Measurements from ENCODE around the gene CCN6. TPM values are rescaled to one million over a fixed set of nuclear protein-coding genes. Genes with fewer than 3 reads are reported as not detected.

CCN6 gene
- under 1 TPM in 2 of 4 donors, not detected in 2; 0.39 to 0.42 TPM for total RNA-seq

GRCh38 chr6:112054001-112054400, at the start of gene CCN6:
TSS of gene CCN6 (plus strand) at chr6:112054104. CDS start at chr6:112054358, 254 bp downstream.
- DNase-seq (ENCODE audit: low spot score in 2 of 2), result no peak
- Histone ChIP-seq H3K9me3 (peaks cover 0 to 7% (median 0%) of the 10 kb centered on the region in 4 donors), H3K4me3 (no peak within 1 kb of the TSS), H3K4me1 (no peaks in the 10 kb centered on the region), H3K27ac (no peak within 1 kb of the TSS), H3K27me3 (no peaks in the 10 kb centered on the region), H3K36me3 (no peaks in the 10 kb centered on the region)
- no peak for TF ChIP-seq CTCF (IDR thresholded peaks at IDR 0.05)
- no peak for TF ChIP-seq EP300 (IDR thresholded peaks at IDR 0.05)
- TF ChIP-seq POLR2A (IDR thresholded peaks at IDR 0.05), result no peak
- WGBS, 2 donors, result 71 to 81% methylated on average over 12 of the region's 12 CpGs

- H3K4me1 ChIP-seq, result peaks cover 0 to 22% (median 4%) of the 10 kb centered on the region in 4 donors
- H3K27me3 ChIP-seq, result no peaks in the 10 kb centered on the region
- no peak for TF ChIP-seq EP300 (IDR thresholded peaks at IDR 0.05)
- no peak for TF ChIP-seq POLR2A (IDR thresholded peaks at IDR 0.05)
- no peak for TF ChIP-seq CTCF (IDR thresholded peaks at IDR 0.05)
- H3K36me3 ChIP-seq, result no peaks in the 10 kb centered on the region
- no peaks in the 10 kb centered on the region for H3K9me3 ChIP-seq
- no peak overlapping the region for H3K4me3 ChIP-seq
- DNase-seq (ENCODE audit: low spot score in 2 of 2), result peak in 1 of 2 donors; percentile 32
- H3K27ac ChIP-seq, result peak overlapping the region in 2 of 4 donors; percentile 25 to 35
- 64 to 65% methylated on average over 5 of the region's 5 CpGs for WGBS, 2 donors
These were observed 49.5 kb upstream of the CCN6 start for GRCh38 chr6:112004201-112005012.

- H3K27ac ChIP-seq, result peak overlapping the region in 2 of 4 donors; percentile 25 to 35
- WGBS, 2 donors, result 25 to 40% methylated on average over 1 of the region's 1 CpG
- TF ChIP-seq CTCF (IDR thresholded peaks at IDR 0.05), result no peak
- TF ChIP-seq EP300 (IDR thresholded peaks at IDR 0.05), result no peak
- no peak for TF ChIP-seq POLR2A (IDR thresholded peaks at IDR 0.05)
- no peak overlapping the region for H3K4me3 ChIP-seq
- no peaks in the 10 kb centered on the region for H3K27me3 ChIP-seq
- DNase-seq (ENCODE audit: low spot score in 2 of 2), result peak in 1 of 2 donors; percentile 36
- no peaks in the 10 kb centered on the region for H3K9me3 ChIP-seq
- no peaks in the 10 kb centered on the region for H3K36me3 ChIP-seq
- H3K4me1 ChIP-seq, result peaks cover 0 to 22% (median 4%) of the 10 kb centered on the region in 4 donors
These were observed 48.9 kb upstream of the CCN6 start for GRCh38 chr6:112005013-112005371.

- DNase-seq (ENCODE audit: low spot score in 2 of 2), result no peak
- H3K4me3 ChIP-seq, result no peak overlapping the region
- H3K9me3 ChIP-seq, result no peaks in the 10 kb centered on the region
- peaks cover 0 to 22% (median 4%) of the 10 kb centered on the region in 4 donors for H3K4me1 ChIP-seq
- peak overlapping the region in 2 of 4 donors; percentile 9 to 74 for H3K27ac ChIP-seq
- TF ChIP-seq POLR2A (IDR thresholded peaks at IDR 0.05), result no peak
- TF ChIP-seq CTCF (IDR thresholded peaks at IDR 0.05), result no peak
- TF ChIP-seq EP300 (IDR thresholded peaks at IDR 0.05), result no peak
- WGBS, 2 donors, result 25 to 45% methylated on average over 2 of the region's 2 CpGs
- H3K27me3 ChIP-seq, result no peaks in the 10 kb centered on the region
- H3K36me3 ChIP-seq, result no peaks in the 10 kb centered on the region
These were observed 46.6 kb upstream of the CCN6 start for GRCh38 chr6:112007254-112007653.

GRCh38 chr6:112007805-112008204, 46.1 kb upstream of the CCN6 start:
- peaks cover 0 to 22% (median 4%) of the 10 kb centered on the region in 4 donors for H3K4me1 ChIP-seq
- 67 to 74% methylated on average over 3 of the region's 3 CpGs for WGBS, 2 donors
- peak overlapping the region in 2 of 4 donors; percentile 9 to 74 for H3K27ac ChIP-seq

More at GRCh38 chr6:112007805-112008204, 46.1 kb upstream of the CCN6 start:
- no peak overlapping the region for H3K4me3 ChIP-seq
- H3K27me3 ChIP-seq, result no peaks in the 10 kb centered on the region
- H3K9me3 ChIP-seq, result no peaks in the 10 kb centered on the region
- no peaks in the 10 kb centered on the region for H3K36me3 ChIP-seq
- DNase-seq (ENCODE audit: low spot score in 2 of 2), result peak in 1 of 2 donors; percentile 37
- TF ChIP-seq POLR2A (IDR thresholded peaks at IDR 0.05), result no peak
- TF ChIP-seq EP300 (IDR thresholded peaks at IDR 0.05), result no peak
- TF ChIP-seq CTCF (IDR thresholded peaks at IDR 0.05), result no peak

Data from tibial nerve (tissue), 4 donors.